ENCODE results near the gene GTF2A1. TPM values are rescaled to one million over a fixed set of nuclear protein-coding genes. Genes with fewer than 3 reads are reported as not detected.

Gene GTF2A1
- total RNA-seq, 2 donors from 2014 or later = 33.9 to 38.0 TPM

Other genes starting within 250 kb of the GTF2A1 start
- 1 to 10 TPM in 1 of 2 donors, under 1 TPM in 1; 0.64 to 1.5 TPM for gene STON2, start 179.4 kb upstream of the GTF2A1 start, total RNA-seq

Data from activated T-helper 17 cell treated with anti-CD3 and anti-CD28 coated beads, Interleukin-2, amount 50 U/mL, for 72 hours (primary cell).